ENCODE measurements around the gene SIK2.

- TF ChIP-seq, protein P1, sequence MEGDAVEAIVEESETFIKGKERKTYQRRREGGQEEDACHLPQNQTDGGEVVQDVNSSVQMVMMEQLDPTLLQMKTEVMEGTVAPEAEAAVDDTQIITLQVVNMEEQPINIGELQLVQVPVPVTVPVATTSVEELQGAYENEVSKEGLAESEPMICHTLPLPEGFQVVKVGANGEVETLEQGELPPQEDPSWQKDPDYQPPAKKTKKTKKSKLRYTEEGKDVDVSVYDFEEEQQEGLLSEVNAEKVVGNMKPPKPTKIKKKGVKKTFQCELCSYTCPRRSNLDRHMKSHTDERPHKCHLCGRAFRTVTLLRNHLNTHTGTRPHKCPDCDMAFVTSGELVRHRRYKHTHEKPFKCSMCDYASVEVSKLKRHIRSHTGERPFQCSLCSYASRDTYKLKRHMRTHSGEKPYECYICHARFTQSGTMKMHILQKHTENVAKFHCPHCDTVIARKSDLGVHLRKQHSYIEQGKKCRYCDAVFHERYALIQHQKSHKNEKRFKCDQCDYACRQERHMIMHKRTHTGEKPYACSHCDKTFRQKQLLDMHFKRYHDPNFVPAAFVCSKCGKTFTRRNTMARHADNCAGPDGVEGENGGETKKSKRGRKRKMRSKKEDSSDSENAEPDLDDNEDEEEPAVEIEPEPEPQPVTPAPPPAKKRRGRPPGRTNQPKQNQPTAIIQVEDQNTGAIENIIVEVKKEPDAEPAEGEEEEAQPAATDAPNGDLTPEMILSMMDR (IDR thresholded peaks at IDR 0.05; ENCODE audit: borderline replicate concordance, extremely low read depth, low read length, poor library complexity, severe bottlenecking) = no peak
- TF ChIP-seq EZH2 (IDR thresholded peaks at IDR 0.05; ENCODE audit: borderline replicate concordance, low read depth, low read length, severe bottlenecking) = no peak
Measured at GRCh38 chr11:111596319-111596718, 5.9 kb upstream of the SIK2 start.

Measured in DND-41 (cell line).